CD4-positive, alpha-beta T cell treated with Interleukin-12 subunit alpha and Interleukin-12 subunit beta, for 1 hour (primary cell): ENCODE measurements around the gene KLHL13.
"Not testable (repeated sequence)": the region's sequence is repeated elsewhere in the genome, so short reads cannot be mapped to it uniquely, and the experiment has no call there.

Experiments used
- DNase-seq: peaks from one replicate; pipeline ENCODE4 v3.0.0-alpha.2; 2020

KLHL13 gene

GRCh38 chrX:118066867-118067515 lies 49.6 kb downstream of the KLHL13 start:
- no peak for DNase-seq

- no peak for DNase-seq
These were observed 53.6 kb downstream of the KLHL13 start for GRCh38 chrX:118062817-118063615.

- no peak for DNase-seq
These were observed 54.4 kb downstream of the KLHL13 start for GRCh38 chrX:118062048-118062789.

- no peak for DNase-seq
These were observed 57.7 kb downstream of the KLHL13 start for GRCh38 chrX:118058924-118059323.

DNA sequence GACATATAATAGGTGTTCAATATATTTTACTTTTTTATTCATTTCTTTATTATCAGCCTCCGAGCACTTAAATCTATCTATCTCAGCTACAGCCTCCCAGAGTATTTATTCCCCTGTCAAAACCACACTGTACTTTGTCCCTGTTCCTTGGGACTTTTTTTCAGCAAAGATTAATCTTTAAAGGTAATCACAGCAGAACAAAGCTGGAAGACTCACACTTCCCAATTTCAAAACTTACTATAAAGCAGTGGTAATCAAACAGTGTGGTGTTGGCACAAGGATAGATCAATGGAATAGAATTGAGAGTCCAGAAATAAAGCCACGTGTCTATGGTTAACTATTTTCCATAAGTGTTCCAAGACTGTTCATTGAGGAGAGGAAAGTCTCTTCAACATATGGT lies 59.7 kb downstream of the KLHL13 start:
- DNase-seq, result no peak

DNA sequence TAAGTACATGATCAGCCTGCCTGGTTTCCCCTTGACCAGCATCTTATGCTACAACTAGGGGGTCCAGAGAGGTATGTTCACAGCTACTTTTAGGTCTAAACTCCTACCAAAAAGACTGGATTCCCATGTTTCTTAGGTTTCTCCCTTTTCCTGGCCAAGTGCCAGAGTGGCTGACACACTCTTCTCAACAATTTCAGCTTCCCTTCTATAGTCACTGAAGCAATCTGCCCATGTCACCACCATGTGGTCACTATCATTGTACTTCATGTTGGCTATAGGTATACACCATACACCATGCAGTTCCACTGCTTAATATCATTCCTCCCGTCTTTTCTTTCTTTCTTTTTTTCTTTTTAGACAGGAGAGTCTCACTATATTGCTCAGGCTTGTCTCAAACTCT lies 66.9 kb downstream of the KLHL13 start:
- DNase-seq, result no peak

DNA sequence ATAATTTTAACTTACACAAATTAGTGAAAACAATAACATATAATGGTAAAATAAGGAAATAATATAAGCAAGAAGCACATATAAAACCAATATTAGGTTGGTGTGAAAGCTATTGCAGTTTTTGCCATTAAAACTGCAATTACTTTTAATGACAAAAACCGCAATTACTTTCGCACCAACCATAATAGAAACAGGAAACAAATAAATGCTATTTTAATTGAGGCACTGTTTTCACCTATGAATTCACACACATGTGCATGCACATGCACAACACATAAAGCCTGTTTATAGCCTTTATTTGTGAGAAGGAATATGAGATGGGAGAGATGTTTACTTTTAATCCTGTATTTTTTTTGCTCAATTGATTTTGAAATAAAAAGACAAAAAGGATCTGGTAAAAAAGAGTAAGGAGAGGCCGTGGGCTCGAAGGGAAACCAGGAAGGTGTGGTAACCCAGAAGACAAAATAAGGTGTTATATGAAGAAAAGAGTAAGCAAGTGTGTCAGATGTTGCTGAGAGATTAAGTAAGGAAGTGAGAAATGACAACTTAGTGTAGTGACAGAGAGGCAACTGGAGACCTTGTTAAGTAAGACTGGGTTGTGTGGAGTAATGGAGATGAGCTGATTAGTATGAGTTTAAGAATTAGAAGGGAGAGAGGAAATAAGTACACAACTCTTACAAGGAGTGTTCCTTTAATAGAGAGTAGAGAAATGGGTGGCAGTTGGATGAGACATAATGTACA lies 69.0 kb downstream of the KLHL13 start:
- no peak for DNase-seq

DNA sequence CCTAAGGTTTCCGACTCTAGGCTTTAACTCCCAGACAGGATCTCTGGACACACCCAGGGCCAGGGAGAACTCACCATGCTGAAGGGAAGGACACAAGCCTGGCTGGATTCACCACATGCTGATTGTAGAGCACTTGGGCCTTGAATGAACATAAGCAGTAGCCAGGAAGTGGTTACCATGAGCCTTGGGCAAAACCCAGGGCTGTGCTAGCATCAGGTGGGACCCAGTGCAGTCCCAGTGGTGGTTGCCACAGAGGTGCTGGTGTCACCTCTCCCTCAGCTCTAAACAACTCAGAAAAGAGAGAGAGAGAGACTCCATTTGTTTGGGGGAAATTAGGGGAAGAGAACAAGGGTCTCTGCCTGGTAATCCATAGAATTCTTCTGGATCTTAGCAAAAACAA lies 77.0 kb downstream of the KLHL13 start:
- no peak for DNase-seq

DNA sequence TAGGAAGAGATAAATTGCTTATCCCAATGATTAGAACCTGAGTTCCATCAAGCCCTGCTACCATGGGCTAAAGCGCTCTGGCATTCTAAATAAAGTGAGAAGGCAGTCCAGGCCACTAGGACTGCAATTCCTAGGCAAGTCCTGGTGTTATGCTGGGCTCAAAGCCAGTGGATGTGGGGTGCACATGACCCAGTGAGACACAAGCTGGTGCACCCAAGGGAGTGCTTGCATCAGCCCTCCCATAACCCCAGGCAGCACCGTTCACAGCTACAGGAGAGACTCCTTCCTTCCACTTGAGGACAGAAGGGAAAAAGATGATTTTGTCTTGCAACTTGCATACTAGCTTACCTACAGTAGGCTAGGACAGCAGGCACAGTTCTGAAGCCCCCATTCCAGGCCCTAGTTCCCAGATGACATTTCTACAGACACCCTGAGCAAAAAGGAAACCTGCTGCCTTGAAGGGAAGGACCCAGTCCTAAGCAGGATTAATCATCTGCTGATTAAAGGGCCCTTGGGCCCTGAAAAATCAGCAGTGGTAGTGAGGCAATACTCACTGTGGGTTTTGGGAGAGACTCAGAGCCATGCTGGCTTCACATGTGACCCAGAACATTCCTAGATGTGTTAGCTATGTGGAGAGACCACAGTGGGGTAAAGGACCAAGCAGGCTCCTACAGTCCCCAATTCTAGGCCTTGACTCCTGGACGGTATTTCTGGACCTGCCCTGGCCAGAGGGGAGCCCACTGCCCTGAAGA lies 77.8 kb downstream of the KLHL13 start:
- no peak for DNase-seq

DNA sequence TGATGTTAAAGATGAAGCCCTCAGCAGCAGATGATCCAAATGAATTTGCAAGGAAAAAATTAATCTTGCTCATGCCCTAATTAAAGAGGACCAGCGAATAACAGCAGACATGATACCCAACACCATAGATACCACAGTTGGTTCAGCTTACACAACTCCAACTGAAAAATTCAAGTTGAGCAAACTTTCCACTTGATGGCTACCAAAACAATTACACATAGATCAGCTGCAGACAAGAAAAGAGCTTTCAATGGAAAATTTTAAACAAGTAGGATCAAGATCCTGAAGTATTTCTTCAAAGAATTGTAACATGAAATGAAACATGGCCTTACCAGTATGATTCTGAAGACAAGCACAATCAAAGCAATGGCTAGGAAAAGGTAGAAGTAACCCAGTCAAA lies 90.0 kb downstream of the KLHL13 start:
- DNase-seq, result no peak

GRCh38 chrX:118025226-118025625 lies 91.4 kb downstream of the KLHL13 start:
- no peak for DNase-seq

DNA sequence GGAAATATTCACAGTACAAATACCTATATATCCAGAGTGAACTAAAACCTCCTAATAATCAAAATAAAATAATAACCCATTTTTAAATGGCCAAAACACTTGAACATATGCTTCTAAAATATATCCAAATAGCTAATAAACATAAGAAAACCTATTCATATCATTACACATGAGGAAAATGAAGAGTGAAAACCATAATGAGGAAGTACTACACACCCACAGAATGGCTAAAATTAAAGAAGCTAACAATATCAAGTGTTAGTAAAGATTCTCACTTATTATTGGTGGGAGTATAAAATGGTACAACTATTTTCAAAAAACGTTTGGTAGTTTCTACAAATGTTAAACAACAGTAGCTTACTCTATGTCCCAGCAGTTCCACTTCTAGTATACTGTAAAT lies 92.1 kb downstream of the KLHL13 start:
- no peak for DNase-seq

- no peak for DNase-seq
These were observed 93.9 kb downstream of the KLHL13 start for GRCh38 chrX:118022753-118023152.

DNA sequence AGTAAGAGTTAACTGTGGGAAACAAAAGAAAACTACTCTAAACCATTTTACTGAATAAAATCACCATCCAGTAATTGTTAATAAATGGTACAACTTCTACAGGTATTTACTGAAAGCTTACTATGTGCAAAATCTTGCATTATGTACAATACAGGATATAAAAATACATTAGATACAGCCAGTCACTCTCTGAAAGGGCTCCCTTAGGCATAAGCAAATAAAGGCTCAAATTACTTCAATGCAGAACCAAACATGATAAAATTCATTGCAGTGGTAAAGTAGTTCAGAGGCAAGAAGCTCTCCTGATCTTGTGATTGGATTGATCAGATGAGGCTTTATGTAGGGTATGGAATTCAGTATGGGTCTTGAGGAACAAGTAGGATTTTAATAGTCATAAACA lies 100.2 kb downstream of the KLHL13 start:
- DNase-seq, result no peak

GRCh38 chrX:118002417-118002816 lies 114.2 kb downstream of the KLHL13 start:
- DNase-seq, result not testable (repeated sequence)

DNA sequence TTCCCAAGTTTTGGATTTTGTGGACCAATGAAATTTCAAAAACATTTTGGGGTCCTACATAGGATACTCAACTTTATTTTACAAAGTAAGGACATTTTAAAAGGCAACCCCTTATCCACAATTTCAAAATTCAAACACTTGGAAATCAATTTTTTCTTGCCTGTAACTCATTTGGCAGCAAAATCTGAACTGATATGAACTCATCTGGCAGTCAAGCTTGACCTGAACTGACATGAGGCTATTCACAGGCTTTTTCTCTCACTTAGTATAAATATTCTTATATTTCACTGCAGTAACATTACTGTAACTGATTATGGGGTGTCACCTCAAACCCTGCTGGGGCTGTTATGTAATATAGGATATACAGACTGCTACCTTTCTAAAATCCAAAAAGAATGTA lies 116.1 kb downstream of the KLHL13 start:
- no peak for DNase-seq

- DNase-seq, result no peak
These were observed 118.4 kb downstream of the KLHL13 start for GRCh38 chrX:117998171-117998570.

DNA sequence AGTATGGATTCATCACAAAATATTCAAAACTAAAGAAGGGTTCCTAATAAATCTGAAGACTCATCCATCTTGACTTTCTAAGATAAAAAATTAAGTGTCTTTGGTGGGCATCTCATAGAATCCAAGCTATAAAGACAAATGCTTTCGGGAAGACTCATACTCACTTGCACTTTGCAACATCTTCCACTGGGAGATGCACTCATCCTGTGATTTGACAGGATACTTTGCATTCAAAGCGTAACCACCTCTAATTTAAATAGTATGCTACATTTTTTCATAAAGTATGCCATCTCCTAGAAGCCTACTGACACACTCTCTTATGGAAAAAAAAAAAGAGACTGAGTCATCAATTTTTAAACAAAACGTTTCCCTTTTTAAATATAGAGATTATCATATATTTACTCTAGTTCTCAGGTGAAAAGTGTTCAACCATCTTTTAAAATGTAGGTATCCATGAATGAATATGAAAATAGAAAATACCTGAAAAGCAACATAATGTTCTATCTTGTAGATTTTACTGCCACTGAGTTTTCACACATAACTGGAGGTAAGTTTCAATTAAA lies 119.6 kb downstream of the KLHL13 start:
- no peak for DNase-seq

GRCh38 chrX:117996408-117996807 lies 120.2 kb downstream of the KLHL13 start:
- DNase-seq, result no peak

DNA sequence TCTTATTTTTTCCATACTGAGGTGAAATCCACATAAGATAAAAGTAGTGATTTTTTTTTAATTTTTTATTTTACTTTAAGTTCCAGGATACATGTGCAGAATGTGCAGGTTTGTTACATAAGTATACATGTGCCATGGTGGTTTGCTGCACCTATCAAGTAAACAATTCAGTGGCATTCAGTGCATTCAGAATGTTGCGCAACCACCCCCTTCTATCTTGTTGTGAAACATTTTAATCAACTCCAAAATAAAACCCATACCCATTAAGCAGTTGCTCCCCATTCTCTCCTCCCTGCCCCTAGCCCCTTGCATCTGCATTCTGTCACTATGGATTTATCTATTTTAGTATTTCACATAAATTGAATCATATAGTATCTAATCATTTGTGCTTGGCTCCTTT lies 121.2 kb downstream of the KLHL13 start:
- no peak for DNase-seq

DNA sequence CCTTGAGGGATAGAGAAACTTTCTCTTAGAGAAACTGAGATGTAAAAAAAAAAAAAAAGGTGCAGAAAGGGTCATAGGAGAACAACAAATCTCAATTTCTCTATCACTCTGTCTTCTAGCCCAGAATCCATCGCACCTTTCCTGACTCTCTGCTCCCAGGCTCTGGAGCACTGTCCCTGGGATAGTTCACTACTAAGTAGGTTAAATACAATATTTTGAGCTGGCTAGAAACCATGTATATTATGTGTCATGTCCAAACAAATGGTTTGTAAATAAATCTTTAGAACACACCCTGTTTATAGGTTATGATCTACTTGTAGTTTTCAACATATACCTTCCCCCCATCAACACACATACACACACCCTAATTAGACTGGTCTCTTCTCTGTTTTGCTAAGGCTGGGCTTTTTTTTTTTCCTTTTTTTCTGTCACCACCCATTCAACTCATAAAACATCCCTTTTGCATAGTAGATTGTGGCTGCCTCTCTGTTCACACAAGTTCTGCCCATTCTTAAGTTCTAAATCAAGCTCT lies 124.4 kb downstream of the KLHL13 start:
- DNase-seq, result no peak

DNA sequence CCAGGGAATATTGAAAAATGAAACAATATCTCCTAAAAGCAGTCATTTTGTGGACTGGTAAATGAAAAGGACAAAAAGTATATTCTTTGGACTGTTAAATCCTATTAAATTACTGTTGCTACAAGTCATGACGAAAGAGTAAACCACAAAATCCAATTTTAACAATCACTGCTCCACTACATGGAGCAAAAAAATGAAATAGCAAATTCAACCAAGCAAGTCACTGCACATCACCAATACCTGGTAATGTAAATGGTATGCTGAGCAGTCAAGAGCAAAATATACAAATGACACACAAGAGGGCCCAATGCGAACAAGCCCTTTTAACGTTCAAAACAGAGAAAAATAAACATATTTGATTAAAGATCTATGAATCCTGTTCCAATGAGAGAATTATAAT lies 126.2 kb downstream of the KLHL13 start:
- no peak for DNase-seq
